Measurements from ENCODE around the gene OCA2. TPM values are rescaled to one million over a fixed set of nuclear protein-coding genes. Genes with fewer than 3 reads are reported as not detected.

Gene OCA2
- total RNA-seq, 2 experiments from 2014 or later, result not detected

DNA sequence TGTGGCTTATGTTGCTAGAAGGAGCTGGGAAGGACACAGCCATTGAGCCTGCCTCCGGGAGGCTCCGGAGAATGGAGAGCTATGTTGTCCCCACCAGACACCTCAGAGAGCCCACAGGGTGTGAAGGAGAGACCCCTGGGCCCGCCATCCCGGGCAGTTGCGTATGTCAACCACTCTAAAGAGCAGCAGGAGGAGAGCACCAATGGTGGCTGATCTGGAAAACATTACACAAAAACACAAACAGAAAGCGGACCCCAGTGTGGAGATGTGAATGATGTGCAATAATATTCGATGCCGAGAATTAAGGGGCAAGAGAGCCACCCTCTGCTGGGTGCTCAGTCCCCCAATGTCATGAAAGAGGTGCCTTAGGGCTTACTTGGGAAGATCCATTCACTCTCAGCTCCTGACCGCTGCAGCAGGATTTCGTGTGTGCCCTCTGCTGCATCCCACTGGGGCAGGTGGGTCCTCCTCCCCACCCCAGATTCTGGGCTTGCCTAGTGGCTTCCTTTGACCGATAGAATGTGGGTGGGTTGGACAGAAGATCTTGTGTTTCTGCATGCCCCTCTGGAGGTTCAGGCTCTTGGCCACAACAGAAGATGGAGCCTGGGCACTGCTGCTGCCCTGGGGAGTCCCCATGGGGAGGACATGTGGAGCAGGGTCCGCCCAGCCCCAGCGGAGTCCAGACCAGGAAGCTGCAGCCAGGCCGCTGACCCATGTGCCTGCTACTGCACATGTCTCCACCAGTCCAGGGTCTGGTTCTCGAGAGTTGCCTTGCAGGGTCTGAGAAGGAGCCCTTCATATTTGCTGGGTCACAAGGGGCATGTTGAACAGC lies 245.3 kb downstream of the OCA2 start:
- ChIA-PET CTCF (ENCODE audit: unreplicated experiment) (no interaction called here), POLR2A (no interaction called here)
- H3K27ac ChIP-seq (ENCODE audit: low read depth, low read length, poor library complexity, severe bottlenecking), result no peak overlapping the region
- no peak overlapping the region for H3K4me2 ChIP-seq (ENCODE audit: low read length)
- no peaks in the 10 kb centered on the region for H3K4me1 ChIP-seq (ENCODE audit: insufficient read depth, low read length, poor library complexity, severe bottlenecking)
- H2AFZ ChIP-seq (ENCODE audit: low read length), result no peak overlapping the region
- no peak overlapping the region for H3K4me3 ChIP-seq (ENCODE audit: low read depth, low read length, poor library complexity, severe bottlenecking)
- intact Hi-C loops (cut with micrococcal nuclease; ENCODE audit: unreplicated experiment), result no loop called here
- no peaks in the 10 kb centered on the region for H3K79me2 ChIP-seq (ENCODE audit: insufficient read depth, low read depth, low read length)
- H3K9me2 ChIP-seq (ENCODE audit: insufficient read depth, low read length), result no peaks in the 10 kb centered on the region
- H3K9me3 ChIP-seq (ENCODE audit: low read length), result no peaks in the 10 kb centered on the region
- TF ChIP-seq, protein P1, sequence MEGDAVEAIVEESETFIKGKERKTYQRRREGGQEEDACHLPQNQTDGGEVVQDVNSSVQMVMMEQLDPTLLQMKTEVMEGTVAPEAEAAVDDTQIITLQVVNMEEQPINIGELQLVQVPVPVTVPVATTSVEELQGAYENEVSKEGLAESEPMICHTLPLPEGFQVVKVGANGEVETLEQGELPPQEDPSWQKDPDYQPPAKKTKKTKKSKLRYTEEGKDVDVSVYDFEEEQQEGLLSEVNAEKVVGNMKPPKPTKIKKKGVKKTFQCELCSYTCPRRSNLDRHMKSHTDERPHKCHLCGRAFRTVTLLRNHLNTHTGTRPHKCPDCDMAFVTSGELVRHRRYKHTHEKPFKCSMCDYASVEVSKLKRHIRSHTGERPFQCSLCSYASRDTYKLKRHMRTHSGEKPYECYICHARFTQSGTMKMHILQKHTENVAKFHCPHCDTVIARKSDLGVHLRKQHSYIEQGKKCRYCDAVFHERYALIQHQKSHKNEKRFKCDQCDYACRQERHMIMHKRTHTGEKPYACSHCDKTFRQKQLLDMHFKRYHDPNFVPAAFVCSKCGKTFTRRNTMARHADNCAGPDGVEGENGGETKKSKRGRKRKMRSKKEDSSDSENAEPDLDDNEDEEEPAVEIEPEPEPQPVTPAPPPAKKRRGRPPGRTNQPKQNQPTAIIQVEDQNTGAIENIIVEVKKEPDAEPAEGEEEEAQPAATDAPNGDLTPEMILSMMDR (conservative IDR thresholded peaks at IDR 0.05; ENCODE audit: low read length), result no peak
- TF ChIP-seq EZH2phosphoT487 (IDR thresholded peaks at IDR 0.05; ENCODE audit: borderline replicate concordance, low read depth, low read length), result no peak
- no peaks in the 10 kb centered on the region for H4K20me1 ChIP-seq (ENCODE audit: insufficient read depth, low read length)
- no TSS peak for BruUV-seq (replicated peaks)
- H3K36me3 ChIP-seq (ENCODE audit: insufficient read depth, low read length), result no peaks in the 10 kb centered on the region
- no peak for DNase-seq (ENCODE audit: low spot score)

DNA sequence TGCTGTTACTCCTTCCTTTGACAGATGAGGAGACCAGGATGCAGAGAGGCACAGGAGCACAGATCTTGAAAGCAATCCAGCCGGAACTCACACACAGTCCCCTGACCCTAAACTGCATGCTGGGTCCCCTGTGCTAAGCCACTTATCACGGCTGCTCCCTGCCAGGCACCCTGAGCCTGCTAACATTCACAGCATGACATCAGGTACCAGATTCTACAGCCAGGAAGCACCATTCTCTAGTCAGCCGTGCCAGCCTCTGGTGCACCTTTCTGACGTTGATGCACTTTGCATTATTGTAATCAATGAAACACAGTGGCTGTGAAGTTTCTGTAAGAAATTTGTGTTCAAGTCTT lies 247.3 kb downstream of the OCA2 start:
- no peak overlapping the region for H2AFZ ChIP-seq (ENCODE audit: low read length)
- no peaks in the 10 kb centered on the region for H3K36me3 ChIP-seq (ENCODE audit: insufficient read depth, low read length)
- intact Hi-C loops (cut with micrococcal nuclease; ENCODE audit: unreplicated experiment), result no loop called here
- BruUV-seq (replicated peaks), result no TSS peak
- H3K9me3 ChIP-seq (ENCODE audit: low read length), result no peaks in the 10 kb centered on the region
- ChIA-PET CTCF (ENCODE audit: unreplicated experiment) (no interaction called here), POLR2A (interaction anchor here (0.6 kb wide), 1 partner anchor 430 kb away, joined by 3 read pairs; no protein-coding TSS in a partner anchor)
- H3K4me2 ChIP-seq (ENCODE audit: low read length), result no peak overlapping the region
- no peaks in the 10 kb centered on the region for H4K20me1 ChIP-seq (ENCODE audit: insufficient read depth, low read length)
- no peak for DNase-seq (ENCODE audit: low spot score)
- H3K79me2 ChIP-seq (ENCODE audit: insufficient read depth, low read depth, low read length), result no peaks in the 10 kb centered on the region
- H3K4me3 ChIP-seq (ENCODE audit: low read depth, low read length, poor library complexity, severe bottlenecking), result no peak overlapping the region
- H3K4me1 ChIP-seq (ENCODE audit: insufficient read depth, low read length, poor library complexity, severe bottlenecking), result no peaks in the 10 kb centered on the region
- TF ChIP-seq, protein P1 (conservative IDR thresholded peaks at IDR 0.05; ENCODE audit: low read length), result no peak
- TF ChIP-seq EZH2phosphoT487 (IDR thresholded peaks at IDR 0.05; ENCODE audit: borderline replicate concordance, low read depth, low read length), result no peak
- H3K9me2 ChIP-seq (ENCODE audit: insufficient read depth, low read length), result no peaks in the 10 kb centered on the region
- H3K27ac ChIP-seq (ENCODE audit: low read depth, low read length, poor library complexity, severe bottlenecking), result no peak overlapping the region
